GM21786 (cell line): Measurements from ENCODE around the gene MAML1.
"Not testable (repeated sequence)": the region's sequence is repeated elsewhere in the genome, so short reads cannot be mapped to it uniquely, and the experiment has no call there.

Source experiments
- ATAC-seq: cut with Tn5 transposase; IDR thresholded peaks from one replicate; pipeline ENCODE4 v1.9.1; 2021; ENCODE audit not compliant: unreplicated experiment

MAML1 gene

GRCh38 chr5:179733772-179734126 is 1.1 kb downstream of the MAML1 start:
- no peak for ATAC-seq

GRCh38 chr5:179734536-179735164 is 2.0 kb downstream of the MAML1 start:
- ATAC-seq = no peak

GRCh38 chr5:179738742-179739141 is 6.1 kb downstream of the MAML1 start:
- ATAC-seq = no peak

- not testable (repeated sequence) for ATAC-seq
Observed at GRCh38 chr5:179744106-179744505, 11.5 kb downstream of the MAML1 start.

- no peak for ATAC-seq
Observed at GRCh38 chr5:179746872-179747271, 14.2 kb downstream of the MAML1 start.

- ATAC-seq = no peak
Observed at GRCh38 chr5:179747811-179748210, 15.2 kb downstream of the MAML1 start.

GRCh38 chr5:179749857-179750508 is 17.4 kb downstream of the MAML1 start:
- ATAC-seq = no peak

- ATAC-seq = no peak
Observed at GRCh38 chr5:179753971-179754370, 21.3 kb downstream of the MAML1 start.

GRCh38 chr5:179755022-179755421 is 22.4 kb downstream of the MAML1 start:
- no peak for ATAC-seq

- no peak for ATAC-seq
Observed at GRCh38 chr5:179758955-179759354, 26.3 kb downstream of the MAML1 start.

- ATAC-seq = no peak
Observed at GRCh38 chr5:179759581-179760551, 27.2 kb downstream of the MAML1 start.

- ATAC-seq = peak; percentile 40
Observed at GRCh38 chr5:179762079-179762780, 29.6 kb downstream of the MAML1 start.

- ATAC-seq = no peak
Observed at GRCh38 chr5:179762781-179763176, 30.2 kb downstream of the MAML1 start.

GRCh38 chr5:179763215-179763945 is 30.8 kb downstream of the MAML1 start:
- ATAC-seq = peak; percentile 39

- no peak for ATAC-seq
Observed at GRCh38 chr5:179764056-179764455, 31.4 kb downstream of the MAML1 start.

GRCh38 chr5:179765400-179765799 is 32.8 kb downstream of the MAML1 start:
- ATAC-seq = no peak

GRCh38 chr5:179766021-179766725 is 33.6 kb downstream of the MAML1 start:
- ATAC-seq = no peak

GRCh38 chr5:179766726-179767455 is 34.3 kb downstream of the MAML1 start:
- ATAC-seq = no peak

GRCh38 chr5:179767496-179768100 is 35.0 kb downstream of the MAML1 start:
- no peak for ATAC-seq
